ENCODE measurements around the gene CORO1C. TPM values are rescaled to one million over a fixed set of nuclear protein-coding genes. Genes with fewer than 3 reads are reported as not detected.
A peak's percentile ranks its signal among the peaks of the same experiment; 100 is the strongest.

CORO1C gene
- total RNA-seq, 4 donors from 2014 or later: 68.1 to 153 (median 128) TPM

DNA sequence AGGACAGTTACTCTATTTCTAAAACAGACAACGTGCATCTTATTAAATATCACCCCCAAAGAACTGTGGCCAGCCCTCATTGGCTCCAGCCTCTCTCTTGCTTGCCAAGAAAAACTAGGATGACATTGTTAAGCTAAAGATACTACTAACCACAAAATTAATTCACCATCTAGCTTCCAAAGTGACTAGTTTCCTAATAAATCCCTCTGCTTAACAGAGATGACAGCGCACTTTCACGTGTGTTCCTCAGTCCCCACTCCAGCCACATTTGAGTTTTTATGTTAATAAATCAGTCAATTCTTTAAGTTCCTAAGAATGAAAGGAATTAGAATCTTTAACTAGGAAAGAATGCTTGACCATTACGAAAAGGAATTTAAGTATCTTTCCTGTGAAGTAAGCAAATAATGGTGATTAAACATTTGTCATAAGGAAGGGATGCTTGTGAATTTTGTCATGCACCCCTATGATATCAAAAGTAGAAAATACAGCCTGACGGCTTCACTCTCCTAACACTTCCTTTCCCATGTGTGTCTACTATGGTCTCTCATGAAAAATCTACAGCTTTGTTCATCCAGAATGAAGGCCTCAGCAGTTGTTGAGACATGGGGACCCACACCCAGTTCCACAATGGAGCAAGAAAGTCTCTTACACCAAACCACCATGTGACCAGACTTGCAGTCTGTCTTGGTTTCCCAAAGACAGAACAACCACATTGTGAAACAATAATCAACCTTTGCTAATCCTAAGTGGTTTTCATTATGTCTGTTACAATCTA lies 8.1 kb downstream of the CORO1C start:
- TF ChIP-seq POLR2AphosphoS5 (IDR thresholded peaks at IDR 0.05): peak in 2 of 3 donors; percentile 8 to 11
- no peak for TF ChIP-seq POLR2A (IDR thresholded peaks at IDR 0.05)
- no peak for DNase-seq
- intact Hi-C loops (cut with DNase I; ENCODE audit: low total_unique reads) (no loop called here), in situ Hi-C loops (cut with MboI; ENCODE audit: low pct_ligation_motif_present in 1 of 4, low pct_unique_long_range_greater_than_20kb in 1 of 4, low sequenced_read_pairs in 3 of 4) (no loop called here)
- H3K27ac ChIP-seq: peak overlapping the region; percentile 66 to 99 (median 98)
- WGBS, 2 donors (ENCODE audit: low coverage in 1 of 2): 41 to 64% methylated on average over 5 of the region's 5 CpGs
- peaks cover 21 to 87% (median 58%) of the 10 kb centered on the region in 4 donors for H3K4me1 ChIP-seq
- no peaks in the 10 kb centered on the region for H3K36me3 ChIP-seq
- no peaks in the 10 kb centered on the region for H3K9me3 ChIP-seq
- no peaks in the 10 kb centered on the region for H3K27me3 ChIP-seq
- no peak overlapping the region for H3K4me3 ChIP-seq

DNA sequence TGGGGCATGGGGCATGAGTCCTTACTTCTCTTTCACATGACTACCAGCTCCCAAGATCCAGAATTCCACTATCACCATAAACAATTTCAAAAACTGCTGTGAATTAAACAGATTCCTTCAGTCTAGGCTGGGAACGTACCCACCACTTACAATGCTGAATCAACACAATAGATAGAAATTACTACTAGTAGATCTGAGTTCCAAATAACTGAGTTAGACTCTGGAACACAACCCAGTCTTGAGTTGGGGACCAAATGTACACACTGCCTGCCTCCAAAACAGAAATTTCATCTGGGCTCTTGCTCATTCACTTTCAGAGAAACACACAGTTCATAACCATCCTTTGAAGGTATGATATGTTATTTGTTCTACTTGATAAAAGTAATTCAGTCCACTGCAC lies 8.9 kb downstream of the CORO1C start:
- TF ChIP-seq POLR2AphosphoS5 (IDR thresholded peaks at IDR 0.05) (no peak), POLR2A (IDR thresholded peaks at IDR 0.05) (no peak), EP300 (IDR thresholded peaks at IDR 0.05; ENCODE audit: low read depth) (no peak)
- TF ChIP-seq, protein P1, sequence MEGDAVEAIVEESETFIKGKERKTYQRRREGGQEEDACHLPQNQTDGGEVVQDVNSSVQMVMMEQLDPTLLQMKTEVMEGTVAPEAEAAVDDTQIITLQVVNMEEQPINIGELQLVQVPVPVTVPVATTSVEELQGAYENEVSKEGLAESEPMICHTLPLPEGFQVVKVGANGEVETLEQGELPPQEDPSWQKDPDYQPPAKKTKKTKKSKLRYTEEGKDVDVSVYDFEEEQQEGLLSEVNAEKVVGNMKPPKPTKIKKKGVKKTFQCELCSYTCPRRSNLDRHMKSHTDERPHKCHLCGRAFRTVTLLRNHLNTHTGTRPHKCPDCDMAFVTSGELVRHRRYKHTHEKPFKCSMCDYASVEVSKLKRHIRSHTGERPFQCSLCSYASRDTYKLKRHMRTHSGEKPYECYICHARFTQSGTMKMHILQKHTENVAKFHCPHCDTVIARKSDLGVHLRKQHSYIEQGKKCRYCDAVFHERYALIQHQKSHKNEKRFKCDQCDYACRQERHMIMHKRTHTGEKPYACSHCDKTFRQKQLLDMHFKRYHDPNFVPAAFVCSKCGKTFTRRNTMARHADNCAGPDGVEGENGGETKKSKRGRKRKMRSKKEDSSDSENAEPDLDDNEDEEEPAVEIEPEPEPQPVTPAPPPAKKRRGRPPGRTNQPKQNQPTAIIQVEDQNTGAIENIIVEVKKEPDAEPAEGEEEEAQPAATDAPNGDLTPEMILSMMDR (IDR thresholded peaks at IDR 0.05): no peak
- peaks cover 16 to 80% (median 53%) of the 10 kb centered on the region in 4 donors for H3K4me1 ChIP-seq
- no peak overlapping the region for H3K4me3 ChIP-seq
- H3K9me3 ChIP-seq: no peaks in the 10 kb centered on the region
- in situ Hi-C loops (cut with MboI; ENCODE audit: low pct_ligation_motif_present in 1 of 4, low pct_unique_long_range_greater_than_20kb in 1 of 4, low sequenced_read_pairs in 3 of 4): no loop called here
- H3K27ac ChIP-seq: peak overlapping the region; percentile 66 to 99 (median 98)
- H3K36me3 ChIP-seq: no peaks in the 10 kb centered on the region
- 52 to 80% methylated on average over 1 of the region's 1 CpG for WGBS, 2 donors (ENCODE audit: low coverage in 1 of 2)
- intact Hi-C loops (cut with DNase I; ENCODE audit: low total_unique reads): no loop called here
- H3K27me3 ChIP-seq: no peaks in the 10 kb centered on the region
- DNase-seq: no peak

DNA sequence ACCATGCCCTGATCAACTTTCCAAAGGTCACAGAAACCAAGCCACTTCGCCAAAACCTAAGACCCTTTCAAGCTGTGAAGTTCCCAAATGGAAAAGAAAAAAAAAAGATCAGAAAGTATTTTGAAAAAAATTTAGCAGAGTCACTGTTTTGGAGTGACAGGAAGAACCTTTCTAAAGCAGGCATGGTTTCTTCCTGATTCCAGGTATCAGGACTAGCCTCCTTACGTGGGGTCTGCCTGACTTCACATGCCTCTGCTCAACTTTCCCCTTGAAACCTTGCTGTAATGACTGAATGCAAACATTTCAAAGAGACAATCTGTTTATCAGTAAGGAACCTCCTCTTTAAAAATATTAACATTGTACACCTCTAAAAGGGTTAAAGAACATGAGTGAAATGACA lies 9.5 kb downstream of the CORO1C start:
- peak overlapping the region; percentile 66 to 99 (median 98) for H3K27ac ChIP-seq
- H3K4me3 ChIP-seq: no peak overlapping the region
- 75 to 83% methylated on average over 1 to 2 of the region's 2 CpGs for WGBS, 2 donors (ENCODE audit: low coverage in 1 of 2)
- in situ Hi-C loops (cut with MboI; ENCODE audit: low pct_ligation_motif_present in 1 of 4, low pct_unique_long_range_greater_than_20kb in 1 of 4, low sequenced_read_pairs in 3 of 4): no loop called here
- peaks cover 16 to 74% (median 49%) of the 10 kb centered on the region in 4 donors for H3K4me1 ChIP-seq
- H3K36me3 ChIP-seq: peaks cover 0 to 4% (median 0%) of the 10 kb centered on the region in 4 donors
- intact Hi-C loops (cut with DNase I; ENCODE audit: low total_unique reads): no loop called here
- no peaks in the 10 kb centered on the region for H3K9me3 ChIP-seq
- no peaks in the 10 kb centered on the region for H3K27me3 ChIP-seq
- TF ChIP-seq, protein P1 (IDR thresholded peaks at IDR 0.05): no peak
- TF ChIP-seq POLR2AphosphoS5 (IDR thresholded peaks at IDR 0.05) (no peak), POLR2A (IDR thresholded peaks at IDR 0.05) (no peak), EP300 (IDR thresholded peaks at IDR 0.05; ENCODE audit: low read depth) (no peak)
- no peak for DNase-seq

DNA sequence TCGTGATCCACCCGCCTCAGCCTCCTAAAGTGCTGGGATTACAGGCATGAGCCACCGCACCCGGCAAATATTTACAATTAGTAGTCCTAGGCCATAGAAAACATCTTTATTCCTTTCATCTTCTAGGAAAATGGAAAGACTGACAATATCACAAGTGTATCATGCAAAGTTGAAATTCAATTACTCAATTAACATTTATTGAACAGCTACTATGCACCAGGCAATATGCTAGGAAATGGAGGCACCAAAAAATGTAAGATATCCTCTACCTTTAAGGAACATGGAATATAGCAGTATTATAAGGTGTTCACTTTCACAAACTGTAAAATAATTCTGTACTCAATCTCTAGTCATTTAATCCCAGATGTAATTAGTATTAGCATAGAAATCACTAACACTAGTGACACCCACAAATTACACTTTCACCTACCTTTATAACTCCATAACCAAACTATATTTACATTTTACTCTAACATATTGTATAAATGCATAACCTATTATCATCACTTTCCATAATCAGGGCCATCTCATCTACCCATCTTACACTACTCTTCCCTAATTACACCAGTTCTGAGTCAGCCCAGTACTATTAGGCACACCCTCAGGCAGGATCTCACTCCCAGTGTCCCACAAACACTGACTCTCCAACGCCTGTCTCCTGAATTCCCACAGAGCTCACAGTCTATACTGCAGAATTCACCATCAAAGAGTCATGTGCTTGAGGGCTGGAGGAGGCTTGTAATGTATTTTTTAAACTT lies 10.4 kb downstream of the CORO1C start:
- Histone ChIP-seq H3K36me3 (peaks cover 0 to 6% (median 0%) of the 10 kb centered on the region in 4 donors), H3K9me3 (no peaks in the 10 kb centered on the region), H3K27ac (peak overlapping the region; percentile 66 to 99 (median 98)), H3K4me1 (peaks cover 13 to 69% (median 46%) of the 10 kb centered on the region in 4 donors), H3K4me3 (no peak overlapping the region), H3K27me3 (no peaks in the 10 kb centered on the region)
- whole genome bisulfite sequencing, 2 donors (ENCODE audit: low coverage in 1 of 2): 83 to 91% methylated on average over 5 of the region's 5 CpGs
- DNase-seq: no peak
- in situ Hi-C loops (cut with MboI; ENCODE audit: low pct_ligation_motif_present in 1 of 4, low pct_unique_long_range_greater_than_20kb in 1 of 4, low sequenced_read_pairs in 3 of 4): no loop called here
- no peak for TF ChIP-seq POLR2A (IDR thresholded peaks at IDR 0.05)
- TF ChIP-seq POLR2AphosphoS5 (IDR thresholded peaks at IDR 0.05): no peak
- TF ChIP-seq EP300 (IDR thresholded peaks at IDR 0.05; ENCODE audit: low read depth): no peak
- TF ChIP-seq, protein P1 (IDR thresholded peaks at IDR 0.05): no peak
- intact Hi-C loops (cut with DNase I; ENCODE audit: low total_unique reads): no loop called here

All from transverse colon (tissue), 4 donors.